ENCODE results near the gene LAMB1. TPM values are rescaled to one million over a fixed set of nuclear protein-coding genes. Genes with fewer than 3 reads are reported as not detected.

LAMB1 gene
- polyA plus RNA-seq, 4 donors, result 588 to 715 (median 664) TPM

GRCh38 chr7:108018668-108019067 is 15.7 kb upstream of the LAMB1 start:
- DNase-seq (ENCODE audit: low read depth in 4 of 4, low spot score in 3 of 4), result no peak

GRCh38 chr7:108017776-108018151 is 14.8 kb upstream of the LAMB1 start:
- DNase-seq (ENCODE audit: low read depth in 4 of 4, low spot score in 3 of 4), result no peak

- DNase-seq (ENCODE audit: low read depth in 4 of 4, low spot score in 3 of 4), result no peak
These were observed 14.1 kb upstream of the LAMB1 start for GRCh38 chr7:108016841-108017775.

- DNase-seq (ENCODE audit: low read depth in 4 of 4, low spot score in 3 of 4), result no peak
These were observed 12.8 kb upstream of the LAMB1 start for GRCh38 chr7:108015740-108016139.

GRCh38 chr7:108014747-108015682 is 12.1 kb upstream of the LAMB1 start:
- DNase-seq (ENCODE audit: low read depth in 4 of 4, low spot score in 3 of 4), result no peak

GRCh38 chr7:108014215-108014614 is 11.3 kb upstream of the LAMB1 start:
- no peak for DNase-seq (ENCODE audit: low read depth in 4 of 4, low spot score in 3 of 4)

- DNase-seq (ENCODE audit: low read depth in 4 of 4, low spot score in 3 of 4), result no peak
These were observed 9.8 kb upstream of the LAMB1 start for GRCh38 chr7:108012499-108013430.

- DNase-seq (ENCODE audit: low read depth in 4 of 4, low spot score in 3 of 4), result no peak
These were observed 7.4 kb upstream of the LAMB1 start for GRCh38 chr7:108010377-108010776.

GRCh38 chr7:108009873-108010272 is 6.9 kb upstream of the LAMB1 start:
- DNase-seq (ENCODE audit: low read depth in 4 of 4, low spot score in 3 of 4), result no peak

- DNase-seq (ENCODE audit: low read depth in 4 of 4, low spot score in 3 of 4), result no peak
These were observed 5.9 kb upstream of the LAMB1 start for GRCh38 chr7:108008827-108009226.

GRCh38 chr7:108008240-108008639 is 5.3 kb upstream of the LAMB1 start:
- no peak for DNase-seq (ENCODE audit: low read depth in 4 of 4, low spot score in 3 of 4)

- DNase-seq (ENCODE audit: low read depth in 4 of 4, low spot score in 3 of 4), result no peak
These were observed 4.8 kb upstream of the LAMB1 start for GRCh38 chr7:108007762-108008161.

GRCh38 chr7:108007261-108007660 is 4.3 kb upstream of the LAMB1 start:
- DNase-seq (ENCODE audit: low read depth in 4 of 4, low spot score in 3 of 4), result no peak

- no peak for DNase-seq (ENCODE audit: low read depth in 4 of 4, low spot score in 3 of 4)
These were observed 1.5 kb upstream of the LAMB1 start for GRCh38 chr7:108004220-108005142.

- DNase-seq (ENCODE audit: low read depth in 4 of 4, low spot score in 3 of 4), result no peak
These were observed 606 bp upstream of the LAMB1 start for GRCh38 chr7:108003599-108003935.

- DNase-seq (ENCODE audit: low read depth in 4 of 4, low spot score in 3 of 4), result no peak
These were observed 916 bp downstream of the LAMB1 start for GRCh38 chr7:108001764-108002725.

GRCh38 chr7:108000875-108001763 is 1.8 kb downstream of the LAMB1 start:
- DNase-seq (ENCODE audit: low read depth in 4 of 4, low spot score in 3 of 4), result no peak
